AG08395 (cell line): ENCODE results near the gene P3H3.
"Not testable (repeated sequence)": the region's sequence is repeated elsewhere in the genome, so short reads cannot be mapped to it uniquely, and the experiment has no call there.

Source experiments
- DNase-seq: peaks from one replicate; pipeline ENCODE4 v3.0.0; 2012; ENCODE audit warnings: mixed read lengths, low spot score

Gene P3H3

GRCh38 chr12:6867413-6868210, 39.4 kb downstream of the P3H3 start, which contains the start of gene TPI1:
Gene TPI1, plus strand, starts transcription at chr12:6867531. Its CDS starts 36 bp downstream, at chr12:6867567.
- peak; percentile 95 for DNase-seq

GRCh38 chr12:6868211-6869048, 40.2 kb downstream of the P3H3 start:
- no peak for DNase-seq

GRCh38 chr12:6869049-6870021, 41.1 kb downstream of the P3H3 start:
- peak; percentile 67 for DNase-seq

GRCh38 chr12:6870304-6870703, 42.1 kb downstream of the P3H3 start:
- DNase-seq = not testable (repeated sequence)

- DNase-seq = no peak
Measured at GRCh38 chr12:6871052-6871957, 43.1 kb downstream of the P3H3 start.

GRCh38 chr12:6872073-6873048, 44.2 kb downstream of the P3H3 start:
- peak; percentile 84 for DNase-seq

GRCh38 chr12:6873094-6874014, 45.1 kb downstream of the P3H3 start, which contains the start of gene SPSB2:
Gene SPSB2, minus strand, starts transcription at chr12:6873303. Its CDS starts 402 bp downstream, at chr12:6872901.
- DNase-seq = peak; percentile 97

GRCh38 chr12:6874015-6874368, 45.8 kb downstream of the P3H3 start:
- DNase-seq = not testable (repeated sequence)

- DNase-seq = not testable (repeated sequence)
Measured at GRCh38 chr12:6879824-6880223, 51.6 kb downstream of the P3H3 start.

- DNase-seq = no peak
Measured at GRCh38 chr12:6883252-6883651, 55.0 kb downstream of the P3H3 start.

GRCh38 chr12:6883683-6884082, 55.5 kb downstream of the P3H3 start:
- DNase-seq = no peak

GRCh38 chr12:6884539-6884938, 56.3 kb downstream of the P3H3 start:
- DNase-seq = no peak

GRCh38 chr12:6886206-6886999, 58.2 kb downstream of the P3H3 start:
- not testable (repeated sequence) for DNase-seq

- no peak for DNase-seq
Measured at GRCh38 chr12:6887460-6887859, 59.3 kb downstream of the P3H3 start.

- DNase-seq = no peak
Measured at GRCh38 chr12:6888360-6888759, 60.2 kb downstream of the P3H3 start.

- not testable (repeated sequence) for DNase-seq
Measured at GRCh38 chr12:6888794-6889193, 60.6 kb downstream of the P3H3 start.
